H1 (cell line): ENCODE measurements around the gene PLCL1. TPM values are rescaled to one million over a fixed set of nuclear protein-coding genes. Genes with fewer than 3 reads are reported as not detected.

ENCODE experiments used
- CTCF ChIA-PET: fragments of 300-600 bp; sonication (Branson Sonifier 250); formaldehyde crosslinking; loops from one replicate; lab custom pipeline; 2021; ENCODE audit not compliant: partially characterized antibody; lab: Charles Lee
- POLR2A ChIA-PET: fragments of 300-600 bp; sonication (Branson Sonifier 250); formaldehyde crosslinking; loops from one replicate; lab custom pipeline; 2021; ENCODE audit warnings: inconsistent platforms; ENCODE audit not compliant: partially characterized antibody; lab: Charles Lee
- DNase-seq, 2 experiments: peaks; one replicate each; pipeline versions ENCODE4 v3.0.0 to v3.0.0-alpha.2; 2010 to 2022; ENCODE audit warnings: low spot score in 2 of 2, low read depth in 1 of 2, mixed read lengths in 1 of 2
- FAIRE-seq: peaks from 2 replicates; lab custom pipeline; 2011; peaks lifted over from hg19 to GRCh38; lab: Jason Lieb, UNC
- H2AFZ ChIP-seq: 2 replicates; pipeline ENCODE4 v1.8.1; 2012; ENCODE audit warnings: low read length, inconsistent platforms
- H2AK5ac ChIP-seq: 2 replicates; pipeline ENCODE4 v1.6.1; 2013; ENCODE audit warnings: low read depth, low read length
- H2BK120ac ChIP-seq: replicated peaks from 2 replicates; pipeline ENCODE3; 2013; ENCODE audit warnings: low read depth, low read length, inconsistent platforms
- H2BK12ac ChIP-seq: 2 replicates; pipeline ENCODE4 v1.6.1; 2013; ENCODE audit warnings: low read depth, low read length
- H2BK15ac ChIP-seq: 2 replicates; pipeline ENCODE4 v1.6.1; 2013; ENCODE audit warnings: low read length
- H2BK20ac ChIP-seq: 2 replicates; pipeline ENCODE4 v1.6.1; 2013; ENCODE audit warnings: low read length
- H2BK5ac ChIP-seq: 2 replicates; pipeline ENCODE4 v1.6.1; 2013; ENCODE audit warnings: low read depth, low read length
- H3K14ac ChIP-seq: 2 replicates; pipeline ENCODE4 v1.6.1; 2013; ENCODE audit warnings: inconsistent platforms; ENCODE audit not compliant: insufficient read length
- H3K18ac ChIP-seq: 2 replicates; pipeline ENCODE4 v1.6.1; 2013; ENCODE audit warnings: low read length; ENCODE audit errors: extremely low read depth
- H3K23ac ChIP-seq: 2 replicates; pipeline ENCODE4 v1.6.1; 2013; ENCODE audit warnings: inconsistent platforms; ENCODE audit not compliant: insufficient read length
- H3K23me2 ChIP-seq: 2 replicates; pipeline ENCODE4 v1.6.1; 2013; ENCODE audit warnings: low read depth, low read length
- H3K27ac ChIP-seq: 2 replicates; pipeline ENCODE4 v1.6.1; 2011; ENCODE audit warnings: low read depth, low read length, inconsistent platforms
- H3K27me3 ChIP-seq, 4 experiments: replicated peaks in 1 of 4; 1 replicate in 1 of 4; 2 replicates in 3 of 4; pipeline versions ENCODE4 v1.6.1 to v1.8.1; 2011 to 2013; ENCODE audit warnings: low read length in 3 of 4, mild to moderate bottlenecking in 3 of 4, inconsistent platforms in 2 of 4, mixed read lengths in 2 of 4, moderate library complexity in 1 of 4; ENCODE audit not compliant: control insufficient read depth in 3 of 4, insufficient read depth in 3 of 4; ENCODE audit errors: extremely low read depth in 1 of 4
- H3K36me3 ChIP-seq, 4 experiments: 2 replicates each; pipeline versions ENCODE4 v1.6.1 to v1.8.1; 2011 to 2013; ENCODE audit warnings: mild to moderate bottlenecking in 4 of 4, low read length in 3 of 4, moderate library complexity in 2 of 4, control low read depth in 1 of 4, inconsistent platforms in 1 of 4; ENCODE audit not compliant: insufficient read depth in 4 of 4, control insufficient read depth in 2 of 4
- H3K4ac ChIP-seq: replicated peaks from 2 replicates; pipeline ENCODE3; 2013; ENCODE audit warnings: low read length, low read depth, mixed read lengths, inconsistent platforms; ENCODE audit not compliant: insufficient read length
- H3K4me1 ChIP-seq, 4 experiments: replicated peaks in 1 of 4; 1 replicate in 1 of 4; 2 replicates in 3 of 4; pipeline versions ENCODE4 v1.6.1 to v1.8.1; 2011 to 2013; ENCODE audit warnings: low read length in 3 of 4, inconsistent platforms in 2 of 4, mixed read lengths in 1 of 4; ENCODE audit not compliant: insufficient read depth in 4 of 4, control insufficient read depth in 3 of 4
- H3K4me2 ChIP-seq, 2 experiments: 2 replicates each; pipeline versions ENCODE4 v1.6.1 to v1.8.1; 2011 to 2013; ENCODE audit warnings: low read depth in 2 of 2, low read length in 2 of 2, control low read depth in 1 of 2, inconsistent platforms in 1 of 2, mild to moderate bottlenecking in 1 of 2; ENCODE audit not compliant: insufficient read depth in 1 of 2
- H3K4me3 ChIP-seq, 4 experiments: fragments of 200-600, 300-600 bp in 1 of 4; sonication (generic), shearing (Covaris generic), sonication (Bioruptor Twin) in 1 of 4; 2 replicates each; pipeline versions ENCODE4 v1.5.1 to v1.8.1; 2011 to 2016; ENCODE audit warnings: low read length in 4 of 4, low read depth in 3 of 4, control low read depth in 2 of 4, inconsistent platforms in 2 of 4, mild to moderate bottlenecking in 2 of 4, mixed read lengths in 1 of 4, moderate library complexity in 1 of 4; ENCODE audit not compliant: insufficient read depth in 2 of 4; ENCODE audit errors: extremely low read depth in 1 of 4
- H3K56ac ChIP-seq: replicated peaks from 2 replicates; pipeline ENCODE3; 2013; ENCODE audit warnings: low read depth, mild to moderate bottlenecking, mixed read lengths, low read length, inconsistent platforms; ENCODE audit not compliant: insufficient read length
- H3K79me1 ChIP-seq: 2 replicates; pipeline ENCODE4 v1.6.1; 2013; ENCODE audit warnings: low read depth, low read length, control low read depth
- H3K79me2 ChIP-seq, 2 experiments: 2 replicates each; pipeline versions ENCODE4 v1.6.1 to v1.8.1; 2012 to 2013; ENCODE audit warnings: low read length in 2 of 2, mild to moderate bottlenecking in 2 of 2, inconsistent platforms in 1 of 2; ENCODE audit not compliant: insufficient read depth in 2 of 2, control insufficient read depth in 1 of 2
- H3K9ac ChIP-seq, 4 experiments: replicated peaks in 1 of 4; 1 replicate in 1 of 4; 2 replicates in 3 of 4; pipeline versions ENCODE4 v1.6.1 to v1.8.1; 2011 to 2013; ENCODE audit warnings: low read depth in 3 of 4, low read length in 3 of 4, control low read depth in 2 of 4, mild to moderate bottlenecking in 2 of 4, moderate library complexity in 2 of 4, inconsistent platforms in 1 of 4; ENCODE audit errors: extremely low read depth in 1 of 4
- H3K9me3 ChIP-seq, 2 experiments: 2 replicates each; pipeline versions ENCODE4 v1.6.1 to v1.8.1; 2012 to 2013; ENCODE audit warnings: mild to moderate bottlenecking in 2 of 2, moderate library complexity in 2 of 2, control low read depth in 1 of 2, inconsistent platforms in 1 of 2, low read depth in 1 of 2, low read length in 1 of 2, mixed read lengths in 1 of 2; ENCODE audit not compliant: insufficient read depth in 2 of 2
- H4K20me1 ChIP-seq, 2 experiments: replicated peaks in 1 of 2; 2 replicates each; pipeline versions ENCODE3 to v1.8.1; 2011 to 2013; ENCODE audit warnings: inconsistent platforms in 2 of 2, low read length in 2 of 2, mild to moderate bottlenecking in 1 of 2; ENCODE audit not compliant: insufficient read depth in 2 of 2, control insufficient read depth in 1 of 2
- H4K5ac ChIP-seq: 2 replicates; pipeline ENCODE4 v1.6.1; 2013; ENCODE audit warnings: low read length, low read depth, mixed read lengths, inconsistent platforms; ENCODE audit not compliant: insufficient read length
- H4K8ac ChIP-seq: 2 replicates; pipeline ENCODE4 v1.8.0; 2013; ENCODE audit warnings: mild to moderate bottlenecking, moderate library complexity, low read length, inconsistent platforms; ENCODE audit not compliant: insufficient read depth; ENCODE audit errors: extremely low read depth
- H4K91ac ChIP-seq: replicated peaks from 2 replicates; pipeline ENCODE3; 2013; ENCODE audit warnings: low read length, mixed read lengths, inconsistent platforms; ENCODE audit not compliant: insufficient read length
- ASH2L ChIP-seq: fragments of 200-600, 300-600 bp; sonication (generic); IDR thresholded peaks from one replicate; pipeline ENCODE4 v1.7.1; 2017; ENCODE audit warnings: low read length
- BCL11A ChIP-seq, 2 experiments: IDR thresholded peaks; one replicate each; pipeline ENCODE4 v1.6.1; 2011; ENCODE audit warnings: low read depth in 2 of 2, low read length in 2 of 2, mild to moderate bottlenecking in 2 of 2
- BRCA1 ChIP-seq: IDR thresholded peaks from 2 replicates; pipeline ENCODE4 v1.6.1; 2012; ENCODE audit warnings: low read depth, low read length, improper control_type of control experiment
- CHD1 ChIP-seq: IDR thresholded peaks from 2 replicates; pipeline ENCODE4 v1.6.1; 2012; ENCODE audit warnings: low read depth, low read length, improper control_type of control experiment
- FOSL1 ChIP-seq: IDR thresholded peaks from 2 replicates; pipeline ENCODE4 v1.6.1; 2011; ENCODE audit warnings: mild to moderate bottlenecking, low read depth, low read length, moderate library complexity; ENCODE audit not compliant: insufficient read depth
- KDM4A ChIP-seq: IDR thresholded peaks from one replicate; pipeline ENCODE4 v1.7.1; 2012; ENCODE audit warnings: low read depth, mild to moderate bottlenecking, moderate library complexity, low read length, inconsistent platforms; ENCODE audit not compliant: severe bottlenecking
- MAFK ChIP-seq: IDR thresholded peaks from 2 replicates; pipeline ENCODE4 v1.6.1; 2012; ENCODE audit warnings: low read depth, mild to moderate bottlenecking, improper control_type of control experiment, low read length
- POLR2A ChIP-seq, 2 experiments: IDR thresholded peaks; 1 replicate in 1 of 2; 2 replicates in 1 of 2; pipeline ENCODE4 v1.6.1; 2011; ENCODE audit warnings: low read depth in 2 of 2, low read length in 2 of 2, mild to moderate bottlenecking in 2 of 2; ENCODE audit errors: control extremely low read depth in 1 of 2
- SAP30 ChIP-seq: fragments of 300-600 bp; sonication (generic); IDR thresholded peaks from 2 replicates; pipeline ENCODE4 v1.7.1; 2012; ENCODE audit warnings: low read length, moderate library complexity, mild to moderate bottlenecking, inconsistent platforms; ENCODE audit not compliant: insufficient read depth, insufficient replicate concordance
- SIN3A ChIP-seq, 2 experiments: IDR thresholded peaks in 1 of 2; conservative IDR thresholded peaks in 1 of 2; 2 replicates each; pipeline ENCODE4 v1.6.1; 2011 to 2012; ENCODE audit warnings: low read length in 2 of 2, improper control_type of control experiment in 1 of 2, low read depth in 1 of 2, mild to moderate bottlenecking in 1 of 2
- SIX5 ChIP-seq: IDR thresholded peaks from 2 replicates; pipeline ENCODE4 v1.6.1; 2011; ENCODE audit warnings: mild to moderate bottlenecking, low read depth, low read length
- YY1 ChIP-seq: IDR thresholded peaks from 2 replicates; pipeline ENCODE4 v1.6.1; 2011; ENCODE audit warnings: low read depth, mild to moderate bottlenecking, low read length
- polyA plus RNA-seq, 7 experiments: library from polyadenylated mRNA; depleted of rRNA in 3 of 7; stranded (reverse) in 5 of 7; unstranded in 2 of 7; fragments of >200 nt in 5 of 7; fragments of 200-250 nt in 2 of 7; gene quantifications; 1 replicate in 5 of 7; 2 replicates in 1 of 7; 4 replicates in 1 of 7; pipeline versions ENCODE4 v1.2.1 to v1.2.3, GENCODE V29; 2011 to 2013; ENCODE audit warnings: missing spikeins in 2 of 7, mixed read lengths in 2 of 7
- total RNA-seq: library from RNA; stranded (reverse); fragmentation: NEBNext Ultra II Directional; extraction: Animal tissue kit (Norgen Biotek cat#: 25700); gene quantifications from 2 replicates; pipeline ENCODE4 v1.2.1, GENCODE V29; 2021
- TF ChIP-seq, protein P1 (sequence below): IDR thresholded peaks from 2 replicates; pipeline ENCODE4 v1.6.1; 2012; ENCODE audit warnings: low read length, inconsistent platforms
- TF ChIP-seq, protein P2 (sequence below): IDR thresholded peaks from 2 replicates; pipeline ENCODE4 v1.6.1; 2011; ENCODE audit warnings: low read depth, mild to moderate bottlenecking, low read length; ENCODE audit not compliant: insufficient read depth

PLCL1 gene
- total and polyA plus RNA-seq, 2 of the 8 experiments (the other 6 are each of a cell fraction or from before 2014, with no cell fraction given) = not detected

- no peak for FAIRE-seq
- TF ChIP-seq KDM4A = no peak
- TF ChIP-seq FOSL1 = no peak
- TF ChIP-seq, protein P1, sequence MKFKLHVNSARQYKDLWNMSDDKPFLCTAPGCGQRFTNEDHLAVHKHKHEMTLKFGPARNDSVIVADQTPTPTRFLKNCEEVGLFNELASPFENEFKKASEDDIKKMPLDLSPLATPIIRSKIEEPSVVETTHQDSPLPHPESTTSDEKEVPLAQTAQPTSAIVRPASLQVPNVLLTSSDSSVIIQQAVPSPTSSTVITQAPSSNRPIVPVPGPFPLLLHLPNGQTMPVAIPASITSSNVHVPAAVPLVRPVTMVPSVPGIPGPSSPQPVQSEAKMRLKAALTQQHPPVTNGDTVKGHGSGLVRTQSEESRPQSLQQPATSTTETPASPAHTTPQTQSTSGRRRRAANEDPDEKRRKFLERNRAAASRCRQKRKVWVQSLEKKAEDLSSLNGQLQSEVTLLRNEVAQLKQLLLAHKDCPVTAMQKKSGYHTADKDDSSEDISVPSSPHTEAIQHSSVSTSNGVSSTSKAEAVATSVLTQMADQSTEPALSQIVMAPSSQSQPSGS = no peak
- no peak for TF ChIP-seq POLR2A (IDR thresholded peaks at IDR 0.05; ENCODE audit: control extremely low read depth in 1 of 2, low read depth in 2 of 2, low read length in 2 of 2)
- TF ChIP-seq, protein P2, sequence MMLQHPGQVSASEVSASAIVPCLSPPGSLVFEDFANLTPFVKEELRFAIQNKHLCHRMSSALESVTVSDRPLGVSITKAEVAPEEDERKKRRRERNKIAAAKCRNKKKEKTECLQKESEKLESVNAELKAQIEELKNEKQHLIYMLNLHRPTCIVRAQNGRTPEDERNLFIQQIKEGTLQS = no peak
- TF ChIP-seq SAP30 = no peak
- no peak for TF ChIP-seq CHD1
- TF ChIP-seq BRCA1 = no peak
- no peak for TF ChIP-seq MAFK
- no peak for TF ChIP-seq YY1
- no peak for TF ChIP-seq SIX5
- no peak for TF ChIP-seq BCL11A (IDR thresholded peaks at IDR 0.05; ENCODE audit: low read depth in 2 of 2, low read length in 2 of 2)
- no peak for TF ChIP-seq SIN3A (conservative IDR thresholded peaks at IDR 0.05 in 1 of 2, IDR thresholded peaks at IDR 0.05 in 1 of 2; ENCODE audit: low read depth in 1 of 2, low read length in 2 of 2)
- TF ChIP-seq ASH2L = no peak
Observed at GRCh38 chr2:197795277-197795676, 9.1 kb upstream of the PLCL1 start.

More at GRCh38 chr2:197795277-197795676, 9.1 kb upstream of the PLCL1 start:
- no peak overlapping the region for H3K9ac ChIP-seq
- H4K20me1 ChIP-seq = no peaks in the 10 kb centered on the region
- H3K23ac ChIP-seq = no peak overlapping the region
- H3K9me3 ChIP-seq = no peaks in the 10 kb centered on the region
- H2AFZ ChIP-seq = no peak overlapping the region
- no peak overlapping the region for H4K8ac ChIP-seq
- CTCF ChIA-PET = interaction anchor here (1.5 to 2.0 kb wide), 3 partner anchors 9 to 501 kb away, joined by 3 to 4 read pairs (median 3); no protein-coding TSS in a partner anchor
- no peak overlapping the region for H2BK12ac ChIP-seq
- no peak for DNase-seq
- H2AK5ac ChIP-seq = no peak overlapping the region
- H3K23me2 ChIP-seq = no peaks in the 10 kb centered on the region
- no peak overlapping the region for H2BK120ac ChIP-seq
- H2BK5ac ChIP-seq = no peak overlapping the region
- H2BK20ac ChIP-seq = no peak overlapping the region
- H3K79me1 ChIP-seq = no peaks in the 10 kb centered on the region
- H3K36me3 ChIP-seq = no peaks in the 10 kb centered on the region
- H3K4ac ChIP-seq = no peak overlapping the region
- no peak overlapping the region for H2BK15ac ChIP-seq
- H3K27me3 ChIP-seq = no peaks in the 10 kb centered on the region
- H3K56ac ChIP-seq = no peak overlapping the region
- POLR2A ChIA-PET = no interaction called here
- no peak overlapping the region for H4K5ac ChIP-seq
- no peak overlapping the region for H3K4me2 ChIP-seq
- H3K79me2 ChIP-seq = no peaks in the 10 kb centered on the region
- no peak overlapping the region for H3K4me3 ChIP-seq
- no peak overlapping the region for H4K91ac ChIP-seq
- H3K18ac ChIP-seq = no peak overlapping the region
- H3K14ac ChIP-seq = no peak overlapping the region
- no peak overlapping the region for H3K27ac ChIP-seq
- H3K4me1 ChIP-seq = no peaks in the 10 kb centered on the region
